Measurements from ENCODE around the gene CHST11.

Gene CHST11

DNA sequence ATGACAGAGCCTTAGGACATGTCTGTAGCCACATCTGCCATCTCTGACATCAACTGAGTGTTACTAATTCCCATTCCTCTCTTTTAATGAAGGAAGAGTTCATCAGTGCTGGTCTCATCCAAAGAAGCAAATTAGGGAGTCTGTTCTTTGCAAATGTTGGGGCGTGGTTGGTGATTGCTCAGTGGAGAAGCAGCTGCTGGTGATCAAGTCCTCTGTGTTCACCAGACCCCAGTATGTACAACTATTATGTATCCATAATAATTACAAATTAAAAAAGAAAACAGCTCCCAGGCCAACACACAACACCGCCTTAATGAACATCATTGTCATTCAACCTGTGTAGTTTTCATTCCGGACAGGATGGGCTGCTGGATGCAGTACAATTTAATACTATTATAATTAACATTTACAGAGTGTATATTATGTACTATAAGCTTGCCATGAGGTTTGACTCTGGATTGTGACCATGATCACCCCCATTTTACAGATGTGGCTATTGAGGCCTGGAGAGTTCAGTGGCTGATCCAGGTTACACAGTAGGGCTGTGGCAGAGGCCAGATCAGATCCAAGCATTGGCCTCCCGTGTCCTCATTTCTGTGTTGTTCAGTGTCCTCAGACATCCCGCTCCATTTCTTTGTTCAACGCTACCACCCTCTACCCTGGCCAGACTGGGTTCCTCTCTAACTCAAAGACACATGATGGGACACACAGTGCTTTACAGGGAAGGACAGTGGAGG, 179.0 kb downstream of the CHST11 start:
- DNase-seq: no peak

DNA sequence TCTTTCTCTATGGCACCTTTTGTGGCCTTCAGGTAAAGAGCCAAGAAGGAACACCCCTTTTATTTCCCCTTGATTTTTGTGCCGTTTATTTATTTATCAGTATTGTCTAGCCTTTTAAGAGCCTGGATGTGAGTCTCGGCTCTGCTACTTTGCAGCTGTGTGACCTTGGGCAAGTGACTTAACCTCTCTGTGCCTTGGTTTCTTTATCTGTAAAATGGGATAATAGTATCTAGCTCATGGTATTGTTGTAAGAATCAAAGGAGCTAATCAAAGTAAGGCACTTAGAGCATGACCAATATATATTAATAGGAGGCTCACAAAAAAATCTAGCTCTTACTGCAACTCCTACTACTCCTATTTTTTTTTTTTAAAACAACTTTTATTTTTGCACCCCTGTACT, 179.7 kb downstream of the CHST11 start:
- no peak for DNase-seq

DNA sequence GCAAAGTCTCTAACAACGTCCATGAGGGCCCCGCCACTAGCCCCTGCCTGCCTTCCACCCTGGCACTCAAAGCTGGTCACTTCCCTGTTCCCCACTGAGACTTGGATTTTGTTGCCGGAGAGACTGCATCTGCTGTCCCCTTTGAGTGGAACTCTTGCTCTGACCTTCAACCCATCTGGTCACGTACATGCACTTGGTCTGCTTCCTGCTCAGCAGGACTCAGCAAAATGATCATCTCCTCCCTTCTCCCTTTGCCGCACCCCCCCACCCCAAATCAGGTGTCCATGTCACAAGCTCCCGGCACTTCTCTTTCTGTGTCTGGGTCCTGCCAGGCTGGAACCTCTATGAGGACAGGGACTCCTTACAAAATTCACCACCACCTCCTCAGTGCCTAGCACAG, 180.9 kb downstream of the CHST11 start:
- DNase-seq: no peak

GRCh38 chr12:104638218-104638850, 181.6 kb downstream of the CHST11 start:
- DNase-seq: no peak

DNA sequence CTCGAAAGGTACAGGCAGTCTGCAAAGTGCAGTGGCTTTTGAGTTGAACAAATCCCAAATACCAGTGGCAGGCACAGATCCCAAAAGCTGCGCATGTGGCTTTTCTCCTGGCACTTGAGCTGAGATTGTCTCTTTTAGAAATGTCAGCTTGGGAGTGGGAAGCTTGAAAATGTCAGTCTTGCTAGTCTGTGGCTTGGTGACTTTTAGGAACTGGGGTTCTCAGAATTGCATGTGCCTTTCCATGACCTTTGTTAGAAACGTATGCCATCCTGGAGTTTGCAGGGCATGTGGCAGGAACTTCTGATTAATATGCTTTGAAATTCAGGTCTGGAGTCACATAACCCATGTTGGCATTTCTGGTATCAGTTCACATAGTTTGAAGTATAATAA, 182.1 kb downstream of the CHST11 start:
- DNase-seq: no peak

DNA sequence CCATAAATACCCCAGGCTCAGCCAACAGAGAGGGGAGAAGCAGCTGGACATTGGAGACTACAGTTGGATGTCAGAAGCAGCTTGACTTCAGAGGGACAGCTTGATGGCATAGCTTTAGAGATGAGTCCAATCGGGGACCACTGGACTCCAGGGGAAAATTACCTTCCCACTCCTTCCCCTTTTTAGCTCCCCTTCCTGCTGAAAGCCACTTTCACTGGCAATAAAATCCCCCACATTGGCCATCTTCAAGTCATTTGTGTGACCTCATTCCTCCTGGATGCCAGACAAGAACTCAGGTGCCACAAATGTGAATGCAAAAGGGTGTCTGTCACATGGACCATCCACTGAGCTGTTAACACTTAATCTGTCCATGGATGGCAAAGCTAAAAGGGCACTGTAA, 184.2 kb downstream of the CHST11 start:
- no peak for DNase-seq

- DNase-seq: no peak
Observed at GRCh38 chr12:104641862-104642261, 185.1 kb downstream of the CHST11 start.

- no peak for DNase-seq
Observed at GRCh38 chr12:104643093-104643818, 186.5 kb downstream of the CHST11 start.

GRCh38 chr12:104643819-104644669, 187.3 kb downstream of the CHST11 start:
- no peak for DNase-seq

- DNase-seq: no peak
Observed at GRCh38 chr12:104648756-104649155, 192.0 kb downstream of the CHST11 start.

DNA sequence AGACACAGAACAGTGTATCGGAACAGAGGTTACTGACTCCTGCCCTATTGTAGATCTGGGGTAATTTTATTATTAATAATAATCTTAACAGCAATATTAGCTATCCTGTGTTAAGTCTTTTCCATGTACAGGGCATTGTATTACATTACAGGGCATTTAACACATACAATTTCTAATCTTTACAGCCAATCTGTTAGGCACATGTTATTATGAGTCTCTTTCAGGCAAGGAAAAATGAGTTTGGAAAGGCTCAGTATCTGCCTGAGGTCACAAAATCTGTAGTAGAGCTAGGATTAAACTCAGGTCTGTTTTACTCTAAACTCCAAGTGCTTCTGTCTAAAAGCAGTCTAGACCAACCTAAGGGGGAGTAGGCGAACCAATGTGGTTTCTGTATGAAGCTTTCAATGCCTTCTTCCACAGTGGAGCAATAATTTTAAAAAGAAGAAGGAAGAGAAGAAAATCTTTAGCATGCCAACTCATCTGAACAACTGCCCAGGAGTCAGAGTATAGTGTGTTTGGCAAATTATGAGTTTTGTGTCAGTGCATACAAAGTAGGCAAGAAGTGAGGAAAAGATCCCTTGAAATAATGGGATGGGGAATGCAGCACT, 192.6 kb downstream of the CHST11 start:
- no peak for DNase-seq

DNA sequence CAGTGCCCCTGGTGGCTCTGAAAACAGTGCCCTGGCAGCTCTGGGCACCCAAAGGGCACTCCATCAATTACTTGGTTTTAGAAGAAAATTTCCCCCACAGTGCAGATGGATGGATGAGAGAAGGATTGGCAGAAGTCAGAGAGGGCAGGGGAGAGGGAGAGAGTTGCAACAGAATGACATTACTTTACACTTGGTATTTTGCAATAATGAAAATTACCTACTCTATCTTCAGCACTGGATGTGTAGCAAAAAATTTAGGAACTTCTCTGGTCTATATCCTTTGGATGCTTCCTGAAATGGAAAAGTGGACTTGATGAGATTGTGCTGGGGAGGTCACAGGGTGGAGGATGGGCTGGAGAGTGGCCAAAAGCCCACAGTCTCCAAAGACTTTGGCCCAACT, 193.2 kb downstream of the CHST11 start:
- DNase-seq: no peak

GRCh38 chr12:104650541-104650940, 193.8 kb downstream of the CHST11 start:
- no peak for DNase-seq

DNA sequence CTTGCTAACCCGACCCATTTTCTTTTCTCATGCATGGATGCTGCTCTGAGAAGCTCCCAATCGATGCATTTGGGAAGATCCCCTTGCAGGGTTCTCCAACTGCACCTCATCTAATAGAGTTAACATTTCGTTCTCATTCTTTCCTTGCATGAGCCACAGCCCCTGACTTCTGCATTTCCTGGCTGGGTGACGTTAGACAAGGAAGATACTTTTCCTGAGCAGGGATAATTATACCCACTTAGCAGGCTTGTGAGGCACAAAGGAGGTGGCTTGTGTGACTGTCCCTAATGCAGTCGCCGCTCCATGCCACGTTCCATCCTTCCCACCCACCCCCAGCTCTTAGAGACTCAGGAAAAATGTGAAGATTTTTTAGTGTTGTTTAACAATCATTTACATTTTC, 195.1 kb downstream of the CHST11 start:
- DNase-seq: no peak

DNA sequence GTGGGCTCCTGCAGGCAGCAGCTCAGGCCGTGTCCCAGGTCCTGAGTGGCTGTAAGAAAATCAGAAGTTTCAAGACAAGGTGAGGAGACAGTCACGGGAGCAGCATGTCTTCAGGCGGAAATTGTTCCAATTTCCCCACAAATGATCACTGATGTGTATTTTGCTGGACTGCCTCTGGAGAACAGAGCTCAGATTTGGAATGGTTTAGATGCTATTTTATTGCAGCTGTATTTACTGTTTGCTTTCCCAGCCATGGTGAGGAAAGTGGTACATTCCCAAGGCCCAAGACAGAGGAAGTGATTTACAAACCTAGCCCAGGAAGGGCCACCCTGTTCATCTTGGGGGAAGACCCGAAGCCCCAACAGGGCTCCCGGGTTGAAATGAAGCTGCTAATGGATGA, 195.6 kb downstream of the CHST11 start:
- no peak for DNase-seq

DNA sequence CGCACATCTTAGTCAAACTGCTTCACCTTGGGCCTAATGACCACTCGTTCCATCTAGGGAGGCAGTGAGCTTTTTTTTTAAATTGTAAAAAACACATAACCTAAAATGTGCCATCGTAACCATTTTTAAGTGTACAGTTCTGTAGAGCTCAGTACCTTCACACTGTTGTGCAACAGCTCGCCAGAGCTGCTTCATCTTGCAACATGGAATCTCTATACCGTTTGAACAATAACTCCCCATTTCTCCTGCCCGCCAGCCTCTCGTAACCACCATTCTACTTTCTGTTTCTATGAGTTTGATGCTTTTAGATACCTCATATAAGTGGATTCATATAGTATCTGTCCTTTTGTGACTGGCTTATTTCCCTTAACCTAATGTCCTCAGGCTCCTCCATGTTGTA, 196.2 kb downstream of the CHST11 start:
- no peak for DNase-seq

DNA sequence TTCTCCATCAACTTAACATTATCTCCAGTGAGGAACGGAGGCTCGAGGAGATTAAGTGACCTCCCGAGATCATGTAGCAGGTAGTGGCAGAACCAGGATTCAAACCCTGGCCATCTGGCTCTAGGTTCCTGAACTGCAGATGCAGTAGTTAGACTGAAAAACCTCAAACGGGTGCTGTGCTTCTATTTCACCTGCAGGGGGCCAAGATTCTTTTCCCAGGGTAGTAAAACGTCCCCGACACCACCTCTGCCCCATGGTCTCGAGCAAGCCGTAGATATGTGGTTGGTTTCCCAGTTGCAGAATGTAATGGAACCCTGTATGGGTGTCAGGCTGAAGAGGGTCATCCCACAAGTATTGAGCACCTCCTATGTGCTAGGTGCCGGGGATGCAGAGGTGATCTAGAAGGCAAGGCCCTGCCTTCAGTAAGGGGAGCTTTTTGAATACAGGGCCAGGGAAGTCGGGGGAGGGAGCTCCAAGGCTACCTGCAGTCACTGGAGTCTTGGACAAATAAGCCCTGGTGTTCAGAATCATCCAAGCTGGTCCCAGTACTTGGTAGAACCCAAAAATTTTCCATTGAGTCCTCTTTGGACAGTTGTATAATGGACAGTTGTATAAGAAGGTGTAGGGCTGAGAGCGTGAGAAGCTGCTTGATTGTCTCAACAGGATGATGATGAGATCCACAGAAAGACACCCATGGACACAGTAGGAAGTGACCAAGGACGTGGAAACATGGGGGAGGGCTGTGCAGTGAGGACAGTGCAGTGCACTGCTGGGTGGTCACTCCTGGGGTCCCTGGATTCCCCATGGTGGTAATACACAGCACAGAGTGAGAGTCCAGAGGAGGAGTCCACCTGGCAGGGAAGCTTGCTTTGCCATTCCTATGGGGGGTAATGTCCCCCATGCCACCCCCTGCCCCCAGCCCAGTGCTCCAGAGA, 197.2 kb downstream of the CHST11 start:
- peak; percentile 1 for DNase-seq

DNA sequence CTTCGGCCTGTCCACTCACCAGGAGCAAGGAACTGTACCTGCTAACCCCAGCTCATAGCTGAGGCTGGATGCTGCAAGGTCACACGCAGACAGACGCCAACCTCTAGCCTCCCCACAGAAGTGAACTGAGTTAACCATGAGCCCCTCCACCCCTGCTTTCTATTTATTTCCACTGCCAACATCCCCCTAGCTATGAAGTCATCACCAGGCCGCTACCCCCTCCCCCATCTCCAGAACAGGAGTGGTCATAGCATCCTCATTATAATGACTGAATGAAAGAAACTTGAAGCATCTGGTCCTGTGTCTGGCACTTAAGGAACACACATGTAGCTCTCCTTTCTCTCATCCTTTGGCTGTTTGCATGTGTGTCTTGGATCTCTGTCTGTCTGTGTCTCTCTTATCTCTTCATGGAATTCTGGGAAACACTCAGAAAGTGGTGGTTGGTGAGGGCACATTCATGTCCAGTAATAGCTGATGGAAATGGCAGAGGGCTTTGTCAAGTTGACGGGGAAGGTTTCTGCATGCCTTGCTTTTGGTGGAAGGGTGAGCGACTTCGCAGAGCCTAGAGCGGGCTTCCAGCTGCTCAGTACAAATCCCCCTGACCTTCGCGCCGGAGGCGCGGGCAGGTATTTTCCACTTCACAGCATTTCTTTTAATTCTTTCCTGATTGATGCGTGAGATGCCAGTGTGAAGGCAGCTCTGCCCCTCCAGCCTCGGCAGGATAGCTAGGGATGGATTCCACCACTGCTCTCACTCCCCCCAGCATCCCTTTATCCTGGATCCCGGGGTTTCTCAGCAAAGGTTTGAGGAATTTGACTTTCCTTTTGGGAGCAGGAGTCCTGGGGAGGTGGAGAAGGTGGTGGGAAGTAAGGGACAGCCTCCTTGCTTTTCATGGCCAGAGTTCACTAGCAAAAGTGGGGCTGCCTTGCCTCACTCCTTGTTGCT, 198.2 kb downstream of the CHST11 start:
- DNase-seq: no peak

DNA sequence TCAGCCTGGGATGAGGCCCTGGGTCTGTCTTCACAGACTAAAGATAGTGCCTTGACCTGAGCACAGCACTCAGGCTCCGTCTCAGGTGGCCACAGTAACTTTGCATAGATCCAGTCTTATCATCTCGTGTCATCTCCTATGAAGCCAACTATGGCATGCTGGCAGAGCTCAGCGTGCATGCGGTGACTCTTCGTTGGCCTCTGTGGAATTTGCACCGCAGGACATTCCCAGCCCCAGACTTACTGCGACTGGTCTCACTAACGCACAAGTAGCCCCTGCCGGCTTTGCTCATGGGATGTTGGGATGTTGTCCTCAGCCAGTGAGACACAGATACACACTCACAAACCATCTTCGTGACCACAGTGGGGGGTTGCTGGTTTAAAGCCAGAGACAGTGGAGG, 199.6 kb downstream of the CHST11 start:
- no peak for DNase-seq

GRCh38 chr12:104656921-104657320, 200.2 kb downstream of the CHST11 start:
- DNase-seq: peak; percentile 1
